GM10266 (cell line): Measurements from ENCODE around the gene CFAP20.
"Not testable (repeated sequence)": the region's sequence is repeated elsewhere in the genome, so short reads cannot be mapped to it uniquely, and the experiment has no call there.

ENCODE experiments used
- DNase-seq: peaks from one replicate; pipeline ENCODE4 v3.0.0; 2012; ENCODE audit errors: extremely low spot score
- CTCF ChIP-seq: IDR thresholded peaks from 2 replicates; pipeline ENCODE4 v1.5.1; 2012; ENCODE audit warnings: mild to moderate bottlenecking, low read depth; ENCODE audit not compliant: control insufficient read depth, insufficient read depth; ENCODE audit errors: missing control alignments

Gene CFAP20

DNA sequence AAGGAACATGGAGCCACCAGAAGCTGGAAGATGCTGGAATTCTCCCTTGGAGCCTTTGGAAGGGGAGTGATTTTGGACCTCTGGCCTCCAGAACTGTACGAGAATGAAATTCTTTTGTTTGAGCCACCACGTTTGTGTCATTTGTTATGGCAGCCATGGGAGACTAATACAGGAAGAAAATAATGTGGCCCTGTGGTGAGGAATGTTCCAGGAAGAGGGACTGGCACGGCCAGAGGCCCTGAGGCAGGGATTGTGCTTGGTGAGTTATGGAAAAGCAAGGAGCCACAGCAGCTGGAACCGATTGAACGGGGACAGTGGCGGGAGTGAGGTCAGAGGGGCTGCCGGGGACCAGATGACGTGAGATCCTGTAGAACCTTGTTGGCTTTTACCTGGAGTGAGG, 51.4 kb downstream of the CFAP20 start:
- TF ChIP-seq CTCF = no peak
- DNase-seq = no peak

DNA sequence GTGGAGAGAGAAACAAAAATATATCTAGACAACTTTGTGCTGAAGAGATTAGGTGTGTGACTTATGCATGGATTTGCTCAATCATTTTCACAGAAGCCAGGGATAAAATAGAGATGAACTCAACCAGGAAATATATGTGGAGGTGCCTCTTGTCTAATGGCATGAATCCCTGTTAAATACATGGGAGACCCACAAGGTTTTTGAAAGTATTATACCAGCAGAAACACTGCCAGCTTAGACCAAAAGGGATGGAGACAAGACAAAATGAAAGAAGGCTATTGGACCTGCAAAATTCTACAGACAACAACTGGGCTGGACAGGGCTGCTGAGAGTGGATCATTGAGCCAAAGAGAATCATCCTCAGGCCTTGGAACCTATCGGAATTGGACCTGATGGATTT, 52.7 kb downstream of the CFAP20 start:
- TF ChIP-seq CTCF = no peak
- no peak for DNase-seq

GRCh38 chr16:58074657-58075056, 54.5 kb downstream of the CFAP20 start:
- no peak for TF ChIP-seq CTCF

DNA sequence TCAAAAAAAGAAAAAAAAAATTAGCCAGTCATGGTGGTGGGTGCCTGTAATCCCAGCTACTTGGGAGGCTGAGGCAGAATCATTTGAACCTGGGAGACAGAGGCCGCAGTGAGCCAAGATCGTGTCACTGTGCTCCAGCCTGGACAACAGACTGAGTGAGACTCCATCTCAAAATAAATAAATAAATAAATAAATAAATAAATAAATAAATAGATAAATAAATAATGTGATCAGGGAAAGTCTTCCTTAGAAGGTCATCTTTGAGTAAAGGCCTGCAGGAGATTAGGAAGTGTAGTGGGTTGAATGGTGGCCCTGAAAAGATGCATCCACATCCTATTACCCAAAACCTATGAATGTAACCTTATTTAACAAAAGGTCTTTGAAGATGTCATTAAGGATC, 56.1 kb downstream of the CFAP20 start:
- not testable (repeated sequence) for DNase-seq

More at GRCh38 chr16:58074657-58075056, 54.5 kb downstream of the CFAP20 start:
- no peak for DNase-seq

DNA sequence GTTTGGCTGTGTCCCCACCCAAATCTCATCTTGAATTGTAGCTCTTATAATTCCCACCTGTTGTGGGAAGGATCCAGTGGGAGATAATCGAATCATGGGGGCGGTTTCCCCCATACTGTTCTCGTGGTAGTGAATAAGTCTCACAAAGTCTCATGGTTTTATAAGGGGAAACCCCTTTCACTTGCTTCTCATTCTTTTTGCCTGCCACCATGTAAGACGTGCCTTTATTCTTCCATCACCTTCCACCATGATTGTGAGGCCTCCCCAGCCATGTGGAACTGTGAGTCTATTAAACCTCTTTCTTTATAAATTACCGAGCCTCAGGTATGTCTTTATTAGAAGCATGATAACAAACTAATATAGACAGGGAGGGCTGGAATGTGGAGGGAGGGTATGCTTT, 57.0 kb downstream of the CFAP20 start:
- not testable (repeated sequence) for DNase-seq

DNA sequence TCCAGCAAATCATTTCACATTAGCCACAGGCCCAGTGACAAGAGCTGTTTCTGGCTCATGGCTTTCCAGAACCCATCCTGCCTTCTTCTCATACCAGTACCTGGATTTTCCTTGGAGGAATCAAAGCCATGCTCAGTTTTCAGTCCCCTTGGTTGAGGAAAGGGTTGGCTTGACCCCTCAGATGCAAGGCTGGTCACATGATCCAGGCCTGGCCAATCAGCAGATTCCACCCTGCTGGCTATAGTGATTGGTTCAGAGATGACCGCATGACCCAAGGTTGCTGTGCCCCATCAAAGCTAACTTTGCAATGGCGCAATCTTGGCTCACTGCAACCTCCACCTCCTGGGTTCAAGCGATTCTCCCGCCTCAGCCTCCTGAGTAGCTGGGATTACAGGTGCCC, 58.6 kb downstream of the CFAP20 start:
- no peak for TF ChIP-seq CTCF
- no peak for DNase-seq
